AG04450 (cell line): Measurements from ENCODE around the gene TATDN2. TPM values are rescaled to one million over a fixed set of nuclear protein-coding genes. Genes with fewer than 3 reads are reported as not detected.

ENCODE experiments used
- CTCF ChIA-PET: fragments of 300-600, 350-600 bp; formaldehyde crosslinking; extraction: SDS; loops from one replicate; lab custom pipeline; 2022; ENCODE audit warnings: antibody characterized with exemption, inconsistent platforms; lab: Charles Lee
- POLR2A ChIA-PET: fragments of 350-600 bp; formaldehyde crosslinking; extraction: SDS; loops from one replicate; lab custom pipeline; 2021; ENCODE audit warnings: antibody characterized with exemption, inconsistent platforms; lab: Yijun Ruan, JAX
- DNase-seq: peaks from one replicate; pipeline ENCODE4 v3.0.0-alpha.2; 2011; ENCODE audit warnings: low read depth, low spot score
- H3K27ac ChIP-seq: one replicate; pipeline ENCODE4 v1.5.1; 2012; ENCODE audit warnings: low read depth, low read length, control low read depth
- H3K27me3 ChIP-seq: one replicate; pipeline ENCODE4 v1.6.0; 2012; ENCODE audit warnings: low read length; ENCODE audit not compliant: control insufficient read depth, insufficient read depth
- H3K4me3 ChIP-seq: 2 replicates; pipeline ENCODE4 v1.5.1; 2011; ENCODE audit warnings: mild to moderate bottlenecking, low read depth, low read length, control low read depth
- H3K9me3 ChIP-seq: 2 replicates; pipeline ENCODE4 v1.5.1; 2012; ENCODE audit warnings: low read length; ENCODE audit not compliant: control insufficient read depth, insufficient read depth
- polyA plus RNA-seq: library from polyadenylated mRNA; depleted of rRNA; stranded (reverse); fragments of >200 nt; gene quantifications from 2 replicates; pipeline ENCODE4 v1.2.3, GENCODE V29; 2011
- TF ChIP-seq, protein P1 (sequence below): IDR thresholded peaks from 2 replicates; pipeline ENCODE4 v1.5.1; 2011; ENCODE audit warnings: low read depth, low read length, control low read depth, inconsistent platforms

Gene TATDN2
- polyA plus RNA-seq, 1 experiment, result 17.7 TPM

DNA sequence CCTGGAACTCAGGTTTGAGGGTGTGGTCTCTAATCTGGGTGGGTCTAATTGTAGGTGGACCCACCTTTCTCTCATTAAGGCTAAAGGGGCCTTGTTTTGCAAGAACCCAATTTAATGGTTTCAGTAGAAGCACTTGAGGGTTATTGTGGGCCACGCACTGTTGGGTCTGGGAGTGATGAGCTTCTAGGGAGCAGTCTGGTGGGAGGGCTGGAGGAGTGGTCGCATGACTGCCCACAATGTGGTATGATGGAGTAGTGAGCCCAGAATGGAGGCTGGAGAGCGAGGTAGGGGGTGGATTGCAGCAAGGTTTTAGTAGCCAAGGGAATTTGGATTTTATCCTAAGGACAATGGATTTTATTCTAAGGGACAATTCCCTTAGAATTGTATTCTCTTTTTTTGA, 2.7 kb downstream of the TATDN2 start:
- DNase-seq, result no peak
- ChIA-PET CTCF (interaction anchor here (0.7 to 1.4 kb wide), 3 partner anchors 12 to 294 kb away, joined by 3 to 4 read pairs (median 4); no protein-coding TSS in a partner anchor), POLR2A (no interaction called here)
- H3K4me3 ChIP-seq, result peak overlapping the region; percentile 87; the same call in 1 of the 2 replicates
- TF ChIP-seq, protein P1, sequence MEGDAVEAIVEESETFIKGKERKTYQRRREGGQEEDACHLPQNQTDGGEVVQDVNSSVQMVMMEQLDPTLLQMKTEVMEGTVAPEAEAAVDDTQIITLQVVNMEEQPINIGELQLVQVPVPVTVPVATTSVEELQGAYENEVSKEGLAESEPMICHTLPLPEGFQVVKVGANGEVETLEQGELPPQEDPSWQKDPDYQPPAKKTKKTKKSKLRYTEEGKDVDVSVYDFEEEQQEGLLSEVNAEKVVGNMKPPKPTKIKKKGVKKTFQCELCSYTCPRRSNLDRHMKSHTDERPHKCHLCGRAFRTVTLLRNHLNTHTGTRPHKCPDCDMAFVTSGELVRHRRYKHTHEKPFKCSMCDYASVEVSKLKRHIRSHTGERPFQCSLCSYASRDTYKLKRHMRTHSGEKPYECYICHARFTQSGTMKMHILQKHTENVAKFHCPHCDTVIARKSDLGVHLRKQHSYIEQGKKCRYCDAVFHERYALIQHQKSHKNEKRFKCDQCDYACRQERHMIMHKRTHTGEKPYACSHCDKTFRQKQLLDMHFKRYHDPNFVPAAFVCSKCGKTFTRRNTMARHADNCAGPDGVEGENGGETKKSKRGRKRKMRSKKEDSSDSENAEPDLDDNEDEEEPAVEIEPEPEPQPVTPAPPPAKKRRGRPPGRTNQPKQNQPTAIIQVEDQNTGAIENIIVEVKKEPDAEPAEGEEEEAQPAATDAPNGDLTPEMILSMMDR, result no peak
- peaks cover 8% of the 10 kb centered on the region; the same call in 1 of the 2 replicates for H3K9me3 ChIP-seq
- no peaks in the 10 kb centered on the region for H3K27me3 ChIP-seq
- no peak overlapping the region for H3K27ac ChIP-seq

GRCh38 chr3:10253731-10254130, 5.5 kb downstream of the TATDN2 start:
- Histone ChIP-seq H3K27me3 (no peaks in the 10 kb centered on the region), H3K27ac (no peak overlapping the region), H3K9me3 (no peaks in the 10 kb centered on the region; the same call in 1 of the 2 replicates), H3K4me3 (no peak overlapping the region)
- ChIA-PET POLR2A (no interaction called here), CTCF (interaction anchor here (0.5 to 2.1 kb wide), 2 partner anchors 10 to 287 kb away, joined by 3 to 11 read pairs; no protein-coding TSS in a partner anchor)
- TF ChIP-seq, protein P1, result no peak
- no peak for DNase-seq

- ChIA-PET CTCF (interaction anchor here (0.6 kb wide), 1 partner anchor 161 kb away, joined by 3 read pairs; no protein-coding TSS in a partner anchor), POLR2A (no interaction called here)
- H3K27me3 ChIP-seq, result no peaks in the 10 kb centered on the region
- TF ChIP-seq, protein P1, result no peak
- no peak for DNase-seq
- H3K27ac ChIP-seq, result no peak overlapping the region
- no peaks in the 10 kb centered on the region for H3K9me3 ChIP-seq
- H3K4me3 ChIP-seq, result no peak overlapping the region
Measured at GRCh38 chr3:10255835-10256234, 7.6 kb downstream of the TATDN2 start.

DNA sequence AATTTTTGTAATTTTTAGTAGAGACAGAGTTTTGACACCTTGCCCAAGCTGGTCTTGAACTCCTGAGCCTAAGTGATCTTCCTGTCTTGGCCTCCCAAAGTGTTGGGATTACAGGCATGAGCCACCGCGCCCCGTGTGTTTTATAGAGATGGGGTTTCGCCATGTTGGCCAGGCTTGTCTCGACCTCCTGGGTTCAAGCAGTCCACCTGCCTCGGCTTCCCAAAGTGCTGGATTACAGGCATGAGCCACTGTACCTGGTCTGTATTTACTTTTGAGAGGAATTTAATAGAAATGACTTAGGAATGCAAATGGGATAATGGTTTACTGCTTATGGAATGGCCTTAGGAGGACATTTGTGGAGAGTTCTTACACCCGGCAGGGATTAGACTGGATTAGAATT, 10.8 kb downstream of the TATDN2 start:
- Histone ChIP-seq H3K27me3 (no peaks in the 10 kb centered on the region), H3K4me3 (no peak overlapping the region), H3K27ac (no peak overlapping the region), H3K9me3 (no peaks in the 10 kb centered on the region)
- ChIA-PET CTCF (no interaction called here), POLR2A (no interaction called here)
- TF ChIP-seq, protein P1, result no peak
- DNase-seq, result no peak

- Histone ChIP-seq H3K27me3 (no peaks in the 10 kb centered on the region), H3K4me3 (no peak overlapping the region), H3K9me3 (no peaks in the 10 kb centered on the region), H3K27ac (no peak overlapping the region)
- CTCF ChIA-PET, result no interaction called here
- no peak for DNase-seq
- POLR2A ChIA-PET, result no interaction called here
- TF ChIP-seq, protein P1, result no peak
Measured at GRCh38 chr3:10259798-10260197, 11.5 kb downstream of the TATDN2 start.
